ACHN (cell line): ENCODE data around the gene EIF4E2.

Source experiments
- DNase-seq: peaks from one replicate; pipeline ENCODE4 v3.0.0-alpha.2; 2015
- in situ Hi-C: cut with HindIII; loops from 2 replicates; pipeline ENCODE4 v1.10.0; 2017; ENCODE audit warnings: low sequenced_read_pairs, low pct_ligation_motif_present, low pct_unique_long_range_greater_than_20kb

Gene EIF4E2

GRCh38 chr2:232577841-232578240 is 27.4 kb downstream of the EIF4E2 start:
- no peak for DNase-seq
- in situ Hi-C loops: no loop called here

- DNase-seq: no peak
- in situ Hi-C loops: no loop called here
Measured at GRCh38 chr2:232578626-232579025, 28.1 kb downstream of the EIF4E2 start.

GRCh38 chr2:232580648-232580981 is 30.1 kb downstream of the EIF4E2 start:
- no peak for DNase-seq
- in situ Hi-C loops: no loop called here

GRCh38 chr2:232581725-232582124 is 31.2 kb downstream of the EIF4E2 start:
- no peak for DNase-seq
- in situ Hi-C loops: no loop called here

- DNase-seq: no peak
- in situ Hi-C loops: no loop called here
Measured at GRCh38 chr2:232584238-232584637, 33.7 kb downstream of the EIF4E2 start.

GRCh38 chr2:232586943-232587505 is 36.5 kb downstream of the EIF4E2 start:
- DNase-seq: no peak
- in situ Hi-C loops: no loop called here

GRCh38 chr2:232587512-232587911 is 37.0 kb downstream of the EIF4E2 start:
- in situ Hi-C loops: no loop called here
- no peak for DNase-seq

- in situ Hi-C loops: no loop called here
- DNase-seq: no peak
Measured at GRCh38 chr2:232588031-232588430, 37.5 kb downstream of the EIF4E2 start.

GRCh38 chr2:232588680-232589585 is 38.4 kb downstream of the EIF4E2 start:
- in situ Hi-C loops: no loop called here
- DNase-seq: peak; percentile 76

- DNase-seq: peak; percentile 84
- in situ Hi-C loops: no loop called here
Measured at GRCh38 chr2:232592772-232593395, 42.4 kb downstream of the EIF4E2 start.

- no peak for DNase-seq
- in situ Hi-C loops: no loop called here
Measured at GRCh38 chr2:232593982-232594381, 43.5 kb downstream of the EIF4E2 start.

- in situ Hi-C loops: no loop called here
- no peak for DNase-seq
Measured at GRCh38 chr2:232597362-232598079, 47.0 kb downstream of the EIF4E2 start.

GRCh38 chr2:232598293-232598692 is 47.8 kb downstream of the EIF4E2 start:
- in situ Hi-C loops: no loop called here
- no peak for DNase-seq

GRCh38 chr2:232600053-232600773 is 49.7 kb downstream of the EIF4E2 start:
- in situ Hi-C loops: no loop called here
- no peak for DNase-seq

GRCh38 chr2:232603283-232603682 is 52.8 kb downstream of the EIF4E2 start:
- in situ Hi-C loops: no loop called here
- DNase-seq: no peak

- no peak for DNase-seq
- in situ Hi-C loops: no loop called here
Measured at GRCh38 chr2:232604535-232604934, 54.0 kb downstream of the EIF4E2 start.

GRCh38 chr2:232607011-232607410 is 56.5 kb downstream of the EIF4E2 start:
- no peak for DNase-seq
- in situ Hi-C loops: no loop called here

GRCh38 chr2:232609607-232610006 is 59.1 kb downstream of the EIF4E2 start:
- no peak for DNase-seq
- in situ Hi-C loops: no loop called here

- in situ Hi-C loops: no loop called here
- DNase-seq: no peak
Measured at GRCh38 chr2:232610081-232610480, 59.6 kb downstream of the EIF4E2 start.
